ENCODE data around the gene RBCK1.
"Not testable (repeated sequence)": the region's sequence is repeated elsewhere in the genome, so short reads cannot be mapped to it uniquely, and the experiment has no call there.

RBCK1 gene

DNA sequence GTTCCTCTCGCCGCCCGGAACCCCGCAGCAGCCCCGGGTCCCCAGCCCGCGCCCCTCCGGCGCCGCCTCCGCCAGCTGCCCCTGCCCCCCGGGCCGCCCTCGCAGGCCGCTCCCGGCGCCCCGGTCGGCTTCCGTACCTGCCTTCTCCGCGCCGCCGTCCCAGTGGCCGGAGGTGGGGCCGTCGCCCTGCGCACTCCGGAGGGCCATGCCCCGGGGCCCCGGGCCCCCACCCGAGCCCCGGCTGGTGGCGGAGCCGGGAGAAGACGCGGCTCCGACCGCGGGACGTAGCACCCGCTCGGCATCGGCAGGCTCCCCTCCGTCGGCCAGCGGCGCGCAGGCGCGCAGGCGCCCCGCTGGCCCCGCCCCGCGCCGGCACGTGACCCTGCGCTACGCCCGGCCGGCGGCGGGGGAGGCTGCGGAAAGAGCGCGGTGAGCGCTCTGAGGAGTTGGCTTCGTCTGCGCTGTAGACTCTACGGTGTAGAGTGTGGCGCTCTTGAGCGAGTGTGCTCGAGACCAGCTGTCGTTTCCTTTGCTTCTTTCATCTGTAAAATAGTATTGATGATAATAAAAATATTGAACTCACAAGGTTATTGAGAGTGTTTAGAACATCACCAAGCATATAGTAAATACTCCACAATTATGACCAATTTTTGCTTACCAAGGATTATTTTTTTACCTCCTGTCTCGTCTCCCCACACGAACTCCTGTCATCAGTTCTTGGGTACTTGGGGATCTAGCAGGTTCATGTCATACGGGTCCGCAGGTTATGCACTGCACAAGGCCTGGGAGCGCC lies 54.3 kb downstream of the RBCK1 start, which contains the start of gene TBC1D20:
Gene TBC1D20, minus strand, starts transcription at position 335 of the 793 bp plus-strand sequence. Its CDS starts 128 bp downstream, at position 207.
- H3K4me3 Mint-ChIP-seq = peak within 1 kb of the TSS; percentile 91

DNA sequence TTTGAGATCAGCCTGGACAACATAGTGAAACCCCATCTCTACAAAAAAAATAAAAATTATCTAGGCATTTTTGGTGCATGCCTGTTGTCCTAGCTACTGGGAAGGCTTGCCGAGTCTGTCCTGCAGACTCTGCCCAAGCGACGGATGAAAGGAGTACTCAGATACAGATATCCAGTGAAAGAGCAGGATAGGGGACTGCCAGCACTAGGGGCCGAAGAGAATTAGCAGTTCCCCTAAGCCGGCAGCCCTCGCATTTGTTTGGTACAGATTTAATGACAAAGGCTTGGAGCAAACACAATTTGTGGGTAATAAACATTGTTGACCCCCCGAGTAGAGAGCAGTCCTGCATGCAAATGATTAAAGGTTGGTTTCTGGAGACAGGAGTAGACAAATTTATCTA lies 59.7 kb downstream of the RBCK1 start:
- no peak for DNase-seq (ENCODE audit: low spot score)
- Mint-ChIP-seq H3K27ac (no peak overlapping the region), H3K36me3 (ENCODE audit: low read depth) (peaks cover 4% of the 10 kb centered on the region), H3K27me3 (ENCODE audit: low read depth) (peaks cover 8% of the 10 kb centered on the region), H3K4me3 (no peak overlapping the region), H3K9me3 (peaks cover 33% of the 10 kb centered on the region), H3K4me1 (ENCODE audit: low read depth) (peaks cover 7% of the 10 kb centered on the region)

More for the DNA sequence above, 54.3 kb downstream of the RBCK1 start, which contains the start of gene TBC1D20:
- Mint-ChIP-seq H3K27ac (peak within 1 kb of the TSS; percentile 94), H3K36me3 (ENCODE audit: low read depth) (peaks cover 10% of the 10 kb centered on the region), H3K9me3 (peaks cover 3% of the 10 kb centered on the region), H3K4me1 (ENCODE audit: low read depth) (peaks cover 35% of the 10 kb centered on the region), H3K27me3 (ENCODE audit: low read depth) (peaks cover 6% of the 10 kb centered on the region)
- DNase-seq (ENCODE audit: low spot score) = peak; percentile 86

DNA sequence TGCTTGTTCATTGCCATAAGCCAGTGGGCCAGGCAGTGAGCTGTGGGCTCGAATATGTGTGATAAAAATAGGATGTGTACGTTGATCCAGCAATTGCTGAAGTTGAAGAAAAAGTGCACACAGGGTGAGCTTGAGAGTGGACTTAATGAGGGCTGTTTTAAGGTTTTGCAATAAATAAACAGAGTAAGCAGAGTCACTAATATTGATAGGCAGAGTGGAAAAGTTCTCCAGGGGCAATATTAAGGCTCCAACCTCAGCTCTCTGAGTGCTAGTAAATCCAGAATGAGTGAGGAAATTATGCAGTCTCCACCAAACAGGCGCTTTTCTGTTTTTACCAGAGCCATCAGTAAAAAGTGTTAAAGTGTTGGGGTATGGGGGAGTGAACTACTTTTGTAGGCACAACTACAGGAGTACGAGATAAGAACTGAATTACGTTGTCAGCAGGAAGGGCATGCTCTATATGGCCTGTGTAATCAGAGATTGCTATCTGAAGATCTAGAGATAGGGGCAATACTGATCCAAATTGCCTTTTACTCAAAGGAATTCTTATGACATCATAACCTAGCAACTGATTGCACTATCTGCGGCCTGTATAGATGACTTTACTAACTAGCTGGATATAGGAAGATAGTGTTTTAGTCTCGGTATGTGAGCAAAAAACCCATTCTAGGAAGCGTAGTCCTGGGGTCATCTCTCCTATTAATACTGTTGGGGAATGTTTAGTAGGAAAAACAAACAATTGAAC lies 61.8 kb downstream of the RBCK1 start:
- no peak for DNase-seq (ENCODE audit: low spot score)
- Mint-ChIP-seq H3K36me3 (ENCODE audit: low read depth) (peaks cover 13% of the 10 kb centered on the region), H3K27me3 (ENCODE audit: low read depth) (peaks cover 5% of the 10 kb centered on the region), H3K27ac (no peak overlapping the region), H3K4me1 (ENCODE audit: low read depth) (no peaks in the 10 kb centered on the region), H3K9me3 (peaks cover 33% of the 10 kb centered on the region), H3K4me3 (no peak overlapping the region)

DNA sequence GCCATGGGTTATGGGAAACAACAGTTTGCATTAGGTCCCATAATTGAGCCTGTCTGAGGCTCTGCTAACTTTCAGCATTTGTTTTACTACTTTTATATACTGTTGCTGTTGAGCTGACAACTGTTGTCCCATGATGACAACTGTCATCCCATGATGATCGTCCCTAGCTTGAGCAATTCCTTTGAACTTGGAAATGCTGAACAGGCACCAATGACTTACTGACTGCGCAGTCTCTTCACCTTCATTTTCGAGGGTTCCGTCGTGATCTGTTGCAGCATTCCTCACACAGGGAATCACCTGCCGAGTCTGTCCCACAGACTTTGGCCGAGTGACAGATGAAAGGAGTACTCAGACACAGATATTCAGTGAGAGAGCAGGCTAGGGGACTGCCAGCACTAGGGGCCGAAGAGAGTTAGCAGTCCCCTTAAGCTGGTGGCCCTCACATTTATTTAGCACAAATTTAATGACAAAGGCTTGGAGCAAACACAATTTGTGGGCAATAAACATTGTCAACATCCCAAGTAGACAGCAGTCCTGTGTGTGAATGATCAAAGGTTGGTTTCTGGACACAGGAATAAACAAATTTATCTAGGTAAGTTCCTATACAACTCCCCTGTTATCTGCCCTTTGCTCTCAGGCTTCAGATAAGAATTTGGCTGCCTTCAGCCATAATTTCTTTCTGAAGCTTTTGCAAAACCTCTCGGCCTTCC lies 64.2 kb downstream of the RBCK1 start:
- no peak for DNase-seq (ENCODE audit: low spot score)
- Mint-ChIP-seq H3K27me3 (ENCODE audit: low read depth) (peaks cover 3% of the 10 kb centered on the region), H3K36me3 (ENCODE audit: low read depth) (peaks cover 17% of the 10 kb centered on the region), H3K4me3 (no peak overlapping the region), H3K27ac (no peak overlapping the region), H3K9me3 (peaks cover 31% of the 10 kb centered on the region), H3K4me1 (ENCODE audit: low read depth) (no peaks in the 10 kb centered on the region)

DNA sequence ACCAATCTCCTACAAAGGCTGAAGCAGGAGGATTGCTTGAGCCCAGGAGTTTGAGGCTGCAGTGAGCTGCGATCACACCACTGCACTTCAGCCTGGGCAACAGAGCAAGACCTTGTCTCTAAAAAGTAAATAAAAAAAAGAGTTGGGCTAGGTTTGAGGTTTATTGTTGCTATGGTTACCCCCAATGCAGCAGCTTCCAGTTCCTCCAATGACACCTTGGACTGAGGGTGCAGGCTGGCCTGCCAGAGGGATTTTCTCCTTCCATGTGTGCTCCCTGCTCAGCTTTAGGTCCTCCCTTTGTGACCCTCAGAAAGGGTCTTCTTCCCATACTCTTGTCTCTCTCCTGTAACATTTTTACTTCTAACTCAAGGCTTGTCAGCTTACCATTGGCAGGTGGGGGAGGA lies 64.8 kb downstream of the RBCK1 start:
- peaks cover 18% of the 10 kb centered on the region for H3K36me3 Mint-ChIP-seq (ENCODE audit: low read depth)
- H3K27ac Mint-ChIP-seq = no peak overlapping the region

DNA sequence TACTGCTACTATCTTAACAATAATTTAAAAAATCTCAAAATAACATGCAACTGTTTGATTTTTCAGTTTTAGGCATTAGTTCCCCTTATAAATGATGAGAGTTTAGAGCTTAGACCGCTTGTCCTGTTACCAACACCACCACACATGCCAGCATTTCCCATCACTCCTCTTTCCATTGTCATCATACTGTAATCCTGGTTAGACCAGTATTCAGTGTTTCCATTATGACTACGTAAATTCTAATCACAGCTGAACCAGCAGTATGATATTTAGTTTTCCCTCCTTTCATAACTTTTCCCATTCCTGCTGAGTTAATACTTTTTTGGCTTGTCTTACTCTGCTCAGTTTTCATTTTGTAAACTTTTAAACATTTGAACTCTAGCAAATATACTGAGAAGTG lies 66.5 kb downstream of the RBCK1 start:
- peaks cover 2% of the 10 kb centered on the region for H3K4me1 Mint-ChIP-seq (ENCODE audit: low read depth)
- no peak for DNase-seq (ENCODE audit: low spot score)
- H3K9me3 Mint-ChIP-seq = peaks cover 18% of the 10 kb centered on the region
- H3K36me3 Mint-ChIP-seq (ENCODE audit: low read depth) = peaks cover 26% of the 10 kb centered on the region
- H3K4me3 Mint-ChIP-seq = no peak overlapping the region
- no peaks in the 10 kb centered on the region for H3K27me3 Mint-ChIP-seq (ENCODE audit: low read depth)
- H3K27ac Mint-ChIP-seq = no peak overlapping the region

More for the DNA sequence above, 64.8 kb downstream of the RBCK1 start:
- H3K4me3 Mint-ChIP-seq = no peak overlapping the region
- no peak for DNase-seq (ENCODE audit: low spot score)
- H3K27me3 Mint-ChIP-seq (ENCODE audit: low read depth) = peaks cover 2% of the 10 kb centered on the region
- H3K4me1 Mint-ChIP-seq (ENCODE audit: low read depth) = no peaks in the 10 kb centered on the region
- peaks cover 27% of the 10 kb centered on the region for H3K9me3 Mint-ChIP-seq

DNA sequence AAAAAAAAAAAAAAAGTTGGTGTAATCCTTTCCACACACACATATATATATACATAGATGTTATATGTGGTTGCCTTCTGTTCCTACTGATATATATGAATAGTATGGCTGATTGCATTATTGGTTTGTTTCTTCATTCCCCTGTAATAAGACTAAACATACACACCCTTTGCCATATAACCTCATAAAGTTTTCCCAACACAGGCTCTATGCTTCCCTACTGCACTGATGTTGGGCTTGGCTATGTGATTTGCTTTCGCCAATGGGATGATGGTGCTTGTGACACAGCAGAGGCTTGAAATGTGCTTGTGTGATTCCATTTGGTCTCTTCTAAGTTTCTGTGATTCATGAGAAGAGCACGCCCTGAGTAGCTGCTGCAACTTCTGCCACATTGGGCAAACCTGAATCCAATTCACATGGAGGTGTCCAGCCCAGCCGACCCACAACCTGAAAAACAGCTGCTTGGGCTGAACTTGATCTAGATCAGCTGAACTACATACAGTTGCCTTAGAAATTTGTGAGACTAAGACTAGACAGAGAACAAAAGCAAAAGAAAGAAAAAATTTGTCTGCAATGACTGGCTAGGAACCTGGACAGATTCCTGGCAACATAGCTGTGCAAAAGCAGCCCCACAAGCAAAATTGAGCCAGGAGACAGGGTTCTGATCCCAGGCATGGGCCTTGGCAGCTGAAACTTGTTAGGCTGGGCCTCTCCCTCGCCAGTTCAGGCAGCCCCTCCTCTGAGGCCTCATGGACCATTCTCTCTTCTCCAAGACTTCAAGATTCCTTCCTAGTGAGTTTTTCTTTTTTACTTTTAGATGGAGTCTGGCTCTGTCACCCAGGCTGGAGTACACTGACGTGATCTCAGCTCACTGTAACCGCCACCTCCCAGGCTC lies 67.6 kb downstream of the RBCK1 start:
- no peak overlapping the region for H3K4me3 Mint-ChIP-seq

DNA sequence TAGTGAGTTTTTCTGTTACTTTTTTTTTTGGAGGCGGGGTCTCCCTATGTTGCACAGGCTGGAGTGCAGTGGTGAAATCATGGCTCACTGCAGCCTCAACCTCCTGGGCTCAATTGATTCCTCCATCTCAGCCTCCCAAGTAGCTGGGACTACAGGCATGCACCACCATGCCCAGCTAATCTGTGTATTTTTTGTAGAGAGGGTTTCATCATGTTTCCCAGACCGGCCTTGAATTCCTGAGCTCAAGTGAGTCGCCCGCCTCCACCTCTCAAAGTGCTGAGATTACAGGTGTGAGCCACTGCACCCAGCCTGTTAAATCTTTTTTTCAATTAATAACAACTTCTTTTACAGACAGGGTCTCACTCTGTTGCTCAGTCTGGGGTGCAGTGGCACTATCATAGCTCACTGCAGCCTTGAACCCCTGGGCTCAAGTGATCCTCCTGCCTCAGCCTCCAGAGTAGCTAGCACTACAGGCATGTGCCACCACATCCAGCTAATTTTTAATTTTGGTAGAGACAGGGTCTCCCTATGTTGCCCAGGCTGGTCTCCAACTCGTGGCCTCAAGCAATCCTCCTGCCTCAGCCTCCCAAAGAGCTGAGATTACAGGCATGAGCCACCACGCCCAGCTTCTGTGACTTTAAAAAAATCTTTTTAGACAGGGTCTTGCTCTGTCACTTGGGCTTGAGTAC lies 68.6 kb downstream of the RBCK1 start:
- not testable (repeated sequence) for H3K27me3 Mint-ChIP-seq (ENCODE audit: low read depth); H3K4me3 Mint-ChIP-seq; H3K27ac Mint-ChIP-seq; H3K9me3 Mint-ChIP-seq; H3K4me1 Mint-ChIP-seq (ENCODE audit: low read depth); DNase-seq (ENCODE audit: low spot score)
- H3K36me3 Mint-ChIP-seq (ENCODE audit: low read depth) = peaks cover 36% of the 10 kb centered on the region

More for the DNA sequence above, 67.6 kb downstream of the RBCK1 start:
- Mint-ChIP-seq H3K36me3 (ENCODE audit: low read depth) (peaks cover 33% of the 10 kb centered on the region), H3K9me3 (peaks cover 6% of the 10 kb centered on the region), H3K27ac (peak overlapping the region; percentile 4), H3K4me1 (ENCODE audit: low read depth) (peaks cover 2% of the 10 kb centered on the region), H3K27me3 (ENCODE audit: low read depth) (no peaks in the 10 kb centered on the region)
- DNase-seq (ENCODE audit: low spot score) = no peak

DNA sequence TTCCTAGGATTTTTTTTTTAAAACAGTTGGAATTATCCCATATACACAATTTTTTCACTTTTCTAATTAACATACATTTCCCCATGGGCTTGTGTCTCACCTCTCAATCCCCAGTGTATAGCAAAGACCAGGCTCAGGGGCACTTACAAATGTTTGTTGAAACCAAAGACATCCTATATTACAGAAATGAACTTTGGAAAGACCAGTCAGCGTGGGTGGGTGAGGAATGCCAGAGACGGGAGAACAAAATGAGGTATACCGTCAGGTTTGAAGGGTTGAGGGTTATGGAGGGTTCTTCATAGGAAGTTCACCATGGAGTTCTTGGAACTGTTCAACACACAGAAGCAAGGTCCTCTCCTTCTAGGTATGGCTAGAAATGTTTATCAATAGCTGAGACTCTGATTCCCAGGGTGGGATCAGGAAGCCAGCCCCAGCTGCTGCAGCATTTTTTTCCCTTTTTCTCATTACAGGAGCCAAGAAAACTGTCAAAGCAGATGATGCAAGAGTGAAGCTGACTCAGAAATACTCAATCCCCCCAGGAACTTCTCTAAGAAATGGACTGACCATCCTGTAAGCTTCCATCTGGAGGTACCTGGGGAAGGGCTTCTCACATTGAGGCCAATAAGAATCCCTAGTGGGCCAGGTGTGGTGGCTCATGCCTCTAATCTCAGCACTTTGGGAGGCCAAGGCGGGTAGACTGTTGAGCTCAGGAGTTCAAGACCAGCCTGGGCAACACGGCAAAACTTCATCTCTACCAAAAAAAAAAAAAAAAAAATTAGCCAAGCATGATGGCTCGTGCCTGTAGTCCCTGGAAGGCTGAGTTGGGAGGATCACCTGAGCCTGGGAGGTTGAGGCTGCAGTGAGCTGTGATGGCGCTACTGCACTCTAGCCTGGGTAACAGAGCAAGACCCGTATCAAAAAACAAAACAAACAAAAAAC lies 70.2 kb downstream of the RBCK1 start:
- no peaks in the 10 kb centered on the region for H3K27me3 Mint-ChIP-seq (ENCODE audit: low read depth)
- peaks cover 2% of the 10 kb centered on the region for H3K4me1 Mint-ChIP-seq (ENCODE audit: low read depth)
- H3K4me3 Mint-ChIP-seq = no peak overlapping the region
- H3K9me3 Mint-ChIP-seq = no peaks in the 10 kb centered on the region
- peaks cover 49% of the 10 kb centered on the region for H3K36me3 Mint-ChIP-seq (ENCODE audit: low read depth)
- no peak overlapping the region for H3K27ac Mint-ChIP-seq
- no peak for DNase-seq (ENCODE audit: low spot score)

DNA sequence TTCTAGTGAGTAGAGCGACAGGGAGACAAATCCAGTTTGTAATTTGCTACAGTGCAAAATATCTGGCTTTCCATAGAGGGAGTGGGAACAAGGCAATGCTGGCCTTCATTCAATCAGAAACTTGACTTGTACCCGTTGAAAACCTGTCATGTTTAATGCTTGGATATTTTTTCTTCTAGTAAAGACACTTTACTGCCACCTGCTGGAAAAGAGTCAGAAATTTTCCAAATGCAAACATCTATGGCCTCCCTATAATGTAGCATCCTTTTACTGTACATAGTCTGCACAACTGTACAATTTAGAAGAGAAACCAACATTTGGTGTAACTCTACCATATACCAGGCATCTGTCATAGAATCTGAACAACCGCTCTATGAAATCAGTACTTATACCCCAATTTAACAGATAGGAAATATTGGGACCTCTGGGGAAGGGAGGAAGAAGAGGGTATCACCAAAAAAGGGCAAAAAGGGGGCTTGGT lies 70.9 kb downstream of the RBCK1 start:
- Mint-ChIP-seq H3K27ac (no peak overlapping the region), H3K36me3 (ENCODE audit: low read depth) (peaks cover 50% of the 10 kb centered on the region), H3K9me3 (no peaks in the 10 kb centered on the region), H3K4me1 (ENCODE audit: low read depth) (peaks cover 2% of the 10 kb centered on the region), H3K27me3 (ENCODE audit: low read depth) (no peaks in the 10 kb centered on the region), H3K4me3 (no peak overlapping the region)
- DNase-seq (ENCODE audit: low spot score) = no peak

DNA sequence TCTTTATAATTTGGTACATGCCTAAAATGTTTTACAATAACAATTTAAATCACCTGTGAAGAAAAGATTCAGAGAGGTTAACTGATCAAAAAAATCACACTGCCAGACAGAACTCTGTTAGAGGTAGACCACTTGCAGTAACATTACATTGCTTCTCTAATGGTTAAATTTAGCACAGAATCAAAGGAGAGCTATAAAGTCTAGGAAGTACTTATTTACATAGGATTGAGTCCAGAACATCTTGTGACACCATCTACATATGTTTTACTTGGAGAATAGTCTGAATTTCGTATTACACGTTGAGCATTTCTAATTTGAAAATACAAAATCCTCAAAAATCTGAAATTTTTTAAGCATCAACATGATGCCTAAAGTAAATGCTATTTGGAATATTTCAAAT lies 71.4 kb downstream of the RBCK1 start:
- H3K27me3 Mint-ChIP-seq (ENCODE audit: low read depth) = no peaks in the 10 kb centered on the region
- no peak overlapping the region for H3K27ac Mint-ChIP-seq
- H3K4me3 Mint-ChIP-seq = no peak overlapping the region
- H3K9me3 Mint-ChIP-seq = no peaks in the 10 kb centered on the region
- no peak for DNase-seq (ENCODE audit: low spot score)
- peaks cover 52% of the 10 kb centered on the region for H3K36me3 Mint-ChIP-seq (ENCODE audit: low read depth)
- H3K4me1 Mint-ChIP-seq (ENCODE audit: low read depth) = peaks cover 2% of the 10 kb centered on the region

DNA sequence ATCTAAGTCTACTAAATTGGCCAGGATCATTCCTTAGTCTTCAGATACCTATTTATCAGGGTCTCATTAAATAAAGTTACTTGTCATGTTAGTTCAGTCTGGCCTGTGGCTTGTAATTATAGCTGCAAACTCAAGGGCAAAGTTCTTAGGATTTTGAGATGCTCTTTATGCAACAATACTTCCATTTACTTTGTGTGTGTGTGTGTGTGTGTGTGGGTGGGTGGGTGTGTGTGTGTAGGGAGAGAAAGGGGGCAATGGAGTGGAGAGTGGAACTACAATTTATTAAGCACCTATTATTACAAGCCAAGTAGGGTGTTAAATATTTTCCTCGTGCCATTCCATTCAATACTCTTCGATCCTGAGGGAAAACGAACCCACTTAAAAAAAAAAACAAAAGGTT lies 71.9 kb downstream of the RBCK1 start:
- H3K27ac Mint-ChIP-seq = no peak overlapping the region
- peaks cover 55% of the 10 kb centered on the region for H3K36me3 Mint-ChIP-seq (ENCODE audit: low read depth)
- peaks cover 2% of the 10 kb centered on the region for H3K4me1 Mint-ChIP-seq (ENCODE audit: low read depth)
- H3K4me3 Mint-ChIP-seq = no peak overlapping the region
- no peaks in the 10 kb centered on the region for H3K27me3 Mint-ChIP-seq (ENCODE audit: low read depth)
- DNase-seq (ENCODE audit: low spot score) = no peak
- H3K9me3 Mint-ChIP-seq = no peaks in the 10 kb centered on the region

Measured in T-helper 2 cell treated with Interferon-gamma antibody and Interleukin-4, amounts not matched to agents 5 μg/mL and 100 μg/mL, for 36 hours (primary cell).